WTC11 (cell line): ENCODE measurements around the gene WDR33. TPM values are rescaled to one million over a fixed set of nuclear protein-coding genes. Genes with fewer than 3 reads are reported as not detected.

Experiments
- ATAC-seq: fragments of 200-7000 bp; cut with Tn5 transposase; 2 replicates; pipeline ENCODE4 v1.10.0; 2021; ENCODE audit warnings: mild to moderate bottlenecking, moderate library complexity
- CTCF ChIA-PET: fragments of 300-600 bp; sonication (Branson Sonifier 250); formaldehyde crosslinking; loops from one replicate; lab custom pipeline; 2021; ENCODE audit warnings: antibody characterized with exemption; lab: Charles Lee
- POLR2A ChIA-PET: fragments of 350-600 bp; sonication (Branson Sonifier 250); formaldehyde crosslinking; loops from one replicate; lab custom pipeline; 2021; ENCODE audit warnings: antibody characterized with exemption; lab: Charles Lee
- DNase-seq: peaks from one replicate; pipeline ENCODE4 v3.0.0; 2021; ENCODE audit warnings: low spot score
- H3K27ac Mint-ChIP-seq: 2 replicates; pipeline ENCODE4 v1.8.0; 2021; ENCODE audit warnings: mixed read lengths
- H3K27me3 Mint-ChIP-seq: 2 replicates; pipeline ENCODE4 v1.8.0; 2021; ENCODE audit warnings: low read depth, mild to moderate bottlenecking, moderate library complexity, mixed read lengths
- H3K36me3 Mint-ChIP-seq: 2 replicates; pipeline ENCODE4 v1.8.0; 2021; ENCODE audit warnings: mixed read lengths
- H3K4me1 Mint-ChIP-seq: 2 replicates; pipeline ENCODE4 v1.8.0; 2022; ENCODE audit warnings: mixed read lengths
- H3K4me3 Mint-ChIP-seq: 2 replicates; pipeline ENCODE4 v1.8.0; 2021; ENCODE audit warnings: mild to moderate bottlenecking, moderate library complexity, mixed read lengths
- H3K9me3 Mint-ChIP-seq: 2 replicates; pipeline ENCODE4 v1.8.0; 2021; ENCODE audit warnings: mixed read lengths
- CREB1 ChIP-seq: sonication (generic); formaldehyde crosslinking; IDR thresholded peaks from 2 replicates; pipeline ENCODE4 v1.8.0; 2023; ENCODE audit warnings: mild to moderate bottlenecking, missing genetic modification reagents
- FOXJ3 ChIP-seq: sonication (generic); formaldehyde crosslinking; IDR thresholded peaks from 2 replicates; pipeline ENCODE4 v1.9.0; 2021; ENCODE audit warnings: missing genetic modification reagents, mild to moderate bottlenecking, borderline replicate concordance
- FOXP4 ChIP-seq: sonication (generic); formaldehyde crosslinking; IDR thresholded peaks from 2 replicates; pipeline ENCODE4 v1.8.0; 2022; ENCODE audit warnings: mild to moderate bottlenecking, missing genetic modification reagents
- GABPB1 ChIP-seq: sonication (generic); formaldehyde crosslinking; IDR thresholded peaks from 2 replicates; pipeline ENCODE4 v1.8.1; 2023; ENCODE audit warnings: mild to moderate bottlenecking, missing genetic modification reagents
- GRHL2 ChIP-seq: fragments of 250-450 bp; sonication (Bioruptor Pico); IDR thresholded peaks from 2 replicates; pipeline ENCODE4 v1.8.0; 2022; ENCODE audit warnings: mild to moderate bottlenecking, moderate library complexity; ENCODE audit not compliant: insufficient replicate concordance, severe bottlenecking
- IRF1 ChIP-seq: sonication (generic); formaldehyde crosslinking; IDR thresholded peaks from 2 replicates; pipeline ENCODE4 v1.8.0; 2023; ENCODE audit warnings: missing genetic modification reagents
- IRF2 ChIP-seq: sonication (generic); formaldehyde crosslinking; IDR thresholded peaks from 2 replicates; pipeline ENCODE4 v1.8.0; 2022; ENCODE audit warnings: low read depth, missing genetic modification reagents, borderline replicate concordance
- JAZF1 ChIP-seq: fragments of 250-450 bp; sonication (Bioruptor Pico); IDR thresholded peaks from 2 replicates; pipeline ENCODE4 v1.9.0; 2021; ENCODE audit warnings: moderate library complexity, mild to moderate bottlenecking, inconsistent platforms
- JUN ChIP-seq: sonication (generic); formaldehyde crosslinking; IDR thresholded peaks from 2 replicates; pipeline ENCODE4 v1.8.0; 2023; ENCODE audit warnings: mild to moderate bottlenecking, missing genetic modification reagents
- OVOL2 ChIP-seq: fragments of 250-450 bp; sonication (Bioruptor Pico); IDR thresholded peaks from 2 replicates; pipeline ENCODE4 v1.9.0; 2021; ENCODE audit warnings: mild to moderate bottlenecking, borderline replicate concordance
- PRRX2 ChIP-seq: fragments of 250-450 bp; sonication (Bioruptor Pico); IDR thresholded peaks from 2 replicates; pipeline ENCODE4 v1.8.0; 2021; ENCODE audit warnings: mild to moderate bottlenecking
- SMAD3 ChIP-seq: sonication (generic); formaldehyde crosslinking; IDR thresholded peaks from 2 replicates; pipeline ENCODE4 v1.8.0; 2022; ENCODE audit warnings: missing genetic modification reagents, mild to moderate bottlenecking, borderline replicate concordance
- SOX15 ChIP-seq: fragments of 250-450 bp; sonication (Bioruptor Pico); IDR thresholded peaks from 2 replicates; pipeline ENCODE4 v1.9.0; 2021; ENCODE audit warnings: mild to moderate bottlenecking
- TEAD4 ChIP-seq: sonication (generic); formaldehyde crosslinking; IDR thresholded peaks from 2 replicates; pipeline ENCODE4 v1.8.0; 2022; ENCODE audit warnings: mild to moderate bottlenecking, missing genetic modification reagents
- ZBTB21 ChIP-seq: sonication (generic); formaldehyde crosslinking; IDR thresholded peaks from 2 replicates; pipeline ENCODE4 v1.8.1; 2023; ENCODE audit warnings: mild to moderate bottlenecking, missing genetic modification reagents, borderline replicate concordance
- ZNF317 ChIP-seq: sonication (generic); formaldehyde crosslinking; IDR thresholded peaks from 2 replicates; pipeline ENCODE4 v1.8.1; 2023; ENCODE audit warnings: low read depth, mild to moderate bottlenecking, moderate library complexity, missing genetic modification reagents, borderline replicate concordance
- ZNF671 ChIP-seq: fragments of 250-450 bp; sonication (Bioruptor Pico); IDR thresholded peaks from 2 replicates; pipeline ENCODE4 v1.8.0; 2021; ENCODE audit warnings: mild to moderate bottlenecking
- total RNA-seq: library from RNA; stranded (reverse); gene quantifications from 3 replicates; pipeline ENCODE4 v1.2.3, GENCODE V29; 2021
- TF ChIP-seq, protein P1 (sequence below): sonication (generic); formaldehyde crosslinking; IDR thresholded peaks from 2 replicates; pipeline ENCODE4 v1.8.0; 2023; ENCODE audit warnings: mild to moderate bottlenecking, missing genetic modification reagents
- TF ChIP-seq, protein P2 (sequence below): fragments of 250-450 bp; sonication (Bioruptor Pico); IDR thresholded peaks from 2 replicates; pipeline ENCODE4 v1.9.0; 2021; ENCODE audit warnings: mild to moderate bottlenecking

Gene WDR33
- total RNA-seq, 1 experiment from 2014 or later = 67.1 TPM

DNA sequence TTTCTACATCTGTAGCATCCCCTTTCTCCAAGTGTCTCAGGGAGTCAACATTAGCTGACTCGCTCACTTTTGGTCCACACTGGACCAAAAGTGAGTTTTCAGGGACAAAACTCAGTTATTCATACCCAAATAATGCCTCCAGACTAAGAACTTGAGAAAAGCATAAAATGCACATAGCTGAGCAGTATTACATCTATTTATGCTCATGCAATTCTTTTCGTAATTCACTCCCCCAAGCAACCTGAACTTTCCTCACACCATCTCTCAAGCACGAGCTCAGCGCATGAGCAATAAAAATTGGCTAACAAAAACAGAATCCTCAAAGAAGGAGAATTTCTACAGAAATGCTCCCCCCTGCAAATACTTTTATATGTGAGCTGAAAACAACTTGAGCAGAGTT, 92.7 kb downstream of the WDR33 start:
- DNase-seq (no peak), ATAC-seq (no peak)
- ChIA-PET CTCF (no interaction called here), POLR2A (no interaction called here)
- H3K9me3 Mint-ChIP-seq = no peaks in the 10 kb centered on the region
- peaks cover 4% of the 10 kb centered on the region for H3K4me1 Mint-ChIP-seq
- H3K4me3 Mint-ChIP-seq = no peak overlapping the region
- no peaks in the 10 kb centered on the region for H3K27me3 Mint-ChIP-seq
- no peak overlapping the region for H3K27ac Mint-ChIP-seq
- TF ChIP-seq TEAD4 (no peak), ZNF671 (no peak), JUN (CRISPR knock-in tag) (no peak), FOXP4 (CRISPR knock-in tag) (no peak), ZNF317 (CRISPR knock-in tag) (no peak), IRF1 (no peak)
- TF ChIP-seq, protein P1, sequence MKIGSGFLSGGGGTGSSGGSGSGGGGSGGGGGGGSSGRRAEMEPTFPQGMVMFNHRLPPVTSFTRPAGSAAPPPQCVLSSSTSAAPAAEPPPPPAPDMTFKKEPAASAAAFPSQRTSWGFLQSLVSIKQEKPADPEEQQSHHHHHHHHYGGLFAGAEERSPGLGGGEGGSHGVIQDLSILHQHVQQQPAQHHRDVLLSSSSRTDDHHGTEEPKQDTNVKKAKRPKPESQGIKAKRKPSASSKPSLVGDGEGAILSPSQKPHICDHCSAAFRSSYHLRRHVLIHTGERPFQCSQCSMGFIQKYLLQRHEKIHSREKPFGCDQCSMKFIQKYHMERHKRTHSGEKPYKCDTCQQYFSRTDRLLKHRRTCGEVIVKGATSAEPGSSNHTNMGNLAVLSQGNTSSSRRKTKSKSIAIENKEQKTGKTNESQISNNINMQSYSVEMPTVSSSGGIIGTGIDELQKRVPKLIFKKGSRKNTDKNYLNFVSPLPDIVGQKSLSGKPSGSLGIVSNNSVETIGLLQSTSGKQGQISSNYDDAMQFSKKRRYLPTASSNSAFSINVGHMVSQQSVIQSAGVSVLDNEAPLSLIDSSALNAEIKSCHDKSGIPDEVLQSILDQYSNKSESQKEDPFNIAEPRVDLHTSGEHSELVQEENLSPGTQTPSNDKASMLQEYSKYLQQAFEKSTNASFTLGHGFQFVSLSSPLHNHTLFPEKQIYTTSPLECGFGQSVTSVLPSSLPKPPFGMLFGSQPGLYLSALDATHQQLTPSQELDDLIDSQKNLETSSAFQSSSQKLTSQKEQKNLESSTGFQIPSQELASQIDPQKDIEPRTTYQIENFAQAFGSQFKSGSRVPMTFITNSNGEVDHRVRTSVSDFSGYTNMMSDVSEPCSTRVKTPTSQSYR (CRISPR knock-in tag) = no peak
- H3K36me3 Mint-ChIP-seq = peaks cover 50% of the 10 kb centered on the region

- Mint-ChIP-seq H3K9me3 (no peaks in the 10 kb centered on the region), H3K4me1 (peaks cover 4% of the 10 kb centered on the region), H3K27ac (peak overlapping the region; percentile 82), H3K36me3 (peaks cover 40% of the 10 kb centered on the region), H3K4me3 (no peak overlapping the region), H3K27me3 (no peaks in the 10 kb centered on the region)
- DNase-seq (no peak), ATAC-seq (peak; percentile 65)
- CTCF ChIA-PET = no interaction called here
- POLR2A ChIA-PET = no interaction called here
- TF ChIP-seq GABPB1 (no peak), GRHL2 (no peak), JAZF1 (CRISPR knock-in tag) (no peak), SOX15 (no peak), OVOL2 (CRISPR knock-in tag) (no peak), ZBTB21 (CRISPR knock-in tag) (no peak), FOXJ3 (CRISPR knock-in tag) (no peak), SMAD3 (CRISPR knock-in tag) (no peak), FOXP4 (CRISPR knock-in tag) (no peak), CREB1 (CRISPR knock-in tag) (no peak), PRRX2 (CRISPR knock-in tag) (no peak), IRF2 (CRISPR knock-in tag) (no peak)
- TF ChIP-seq, protein P2, sequence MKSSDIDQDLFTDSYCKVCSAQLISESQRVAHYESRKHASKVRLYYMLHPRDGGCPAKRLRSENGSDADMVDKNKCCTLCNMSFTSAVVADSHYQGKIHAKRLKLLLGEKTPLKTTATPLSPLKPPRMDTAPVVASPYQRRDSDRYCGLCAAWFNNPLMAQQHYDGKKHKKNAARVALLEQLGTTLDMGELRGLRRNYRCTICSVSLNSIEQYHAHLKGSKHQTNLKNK (CRISPR knock-in tag) = no peak
Observed at GRCh38 chr2:127715778-127716449, 95.1 kb downstream of the WDR33 start.
